ENCODE measurements around the gene LAMP1.

DNA sequence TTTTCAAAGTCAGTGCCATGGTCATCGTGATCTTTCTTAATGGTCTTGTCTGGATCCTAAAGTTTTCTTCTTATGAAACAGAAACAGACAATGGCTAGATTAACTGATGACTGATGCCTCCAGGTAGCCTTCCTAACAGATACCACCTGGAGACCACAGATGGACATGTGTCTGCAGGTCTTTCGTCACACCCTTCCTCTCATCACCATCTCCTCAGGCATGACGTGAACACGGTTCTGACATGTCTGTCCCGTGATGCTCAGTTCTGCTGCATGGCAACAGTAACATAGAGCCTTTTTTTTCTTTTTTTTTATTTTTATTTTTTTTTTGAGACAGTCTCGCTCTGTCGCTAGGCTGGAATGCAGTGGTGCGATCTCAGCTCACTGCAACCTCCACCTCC lies 13.1 kb upstream of the LAMP1 start:
- TF ChIP-seq POLR2AphosphoS5 (IDR thresholded peaks at IDR 0.05) (no peak), POLR2A (IDR thresholded peaks at IDR 0.05; ENCODE audit: low read depth) (no peak), EP300 (IDR thresholded peaks at IDR 0.05) (no peak)
- TF ChIP-seq, protein P1, sequence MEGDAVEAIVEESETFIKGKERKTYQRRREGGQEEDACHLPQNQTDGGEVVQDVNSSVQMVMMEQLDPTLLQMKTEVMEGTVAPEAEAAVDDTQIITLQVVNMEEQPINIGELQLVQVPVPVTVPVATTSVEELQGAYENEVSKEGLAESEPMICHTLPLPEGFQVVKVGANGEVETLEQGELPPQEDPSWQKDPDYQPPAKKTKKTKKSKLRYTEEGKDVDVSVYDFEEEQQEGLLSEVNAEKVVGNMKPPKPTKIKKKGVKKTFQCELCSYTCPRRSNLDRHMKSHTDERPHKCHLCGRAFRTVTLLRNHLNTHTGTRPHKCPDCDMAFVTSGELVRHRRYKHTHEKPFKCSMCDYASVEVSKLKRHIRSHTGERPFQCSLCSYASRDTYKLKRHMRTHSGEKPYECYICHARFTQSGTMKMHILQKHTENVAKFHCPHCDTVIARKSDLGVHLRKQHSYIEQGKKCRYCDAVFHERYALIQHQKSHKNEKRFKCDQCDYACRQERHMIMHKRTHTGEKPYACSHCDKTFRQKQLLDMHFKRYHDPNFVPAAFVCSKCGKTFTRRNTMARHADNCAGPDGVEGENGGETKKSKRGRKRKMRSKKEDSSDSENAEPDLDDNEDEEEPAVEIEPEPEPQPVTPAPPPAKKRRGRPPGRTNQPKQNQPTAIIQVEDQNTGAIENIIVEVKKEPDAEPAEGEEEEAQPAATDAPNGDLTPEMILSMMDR (IDR thresholded peaks at IDR 0.05): no peak
